Subcutaneous abdominal adipose tissue (tissue), 5 donors: ENCODE measurements around the gene CNNM1.

Source experiments
- H3K27ac ChIP-seq: one replicate; pipeline ENCODE4 v1.7.0; 2013; ENCODE audit warnings: low read depth, mild to moderate bottlenecking, inconsistent platforms, low read length, moderate library complexity
- H3K27me3 ChIP-seq, 5 donors: one replicate each; pipeline ENCODE4 v1.7.0; 2013; ENCODE audit warnings: low read length in 5 of 5, inconsistent platforms in 1 of 5; ENCODE audit not compliant: control insufficient read depth in 5 of 5, insufficient read depth in 4 of 5
- H3K36me3 ChIP-seq, 5 donors: one replicate each; pipeline ENCODE4 v1.7.0; 2013; ENCODE audit warnings: low read length in 5 of 5; ENCODE audit not compliant: control insufficient read depth in 5 of 5, insufficient read depth in 5 of 5
- H3K4me1 ChIP-seq, 5 donors: one replicate each; pipeline ENCODE4 v1.7.0; 2013; ENCODE audit warnings: low read length in 5 of 5, mild to moderate bottlenecking in 3 of 5, moderate library complexity in 1 of 5; ENCODE audit not compliant: control insufficient read depth in 5 of 5, insufficient read depth in 5 of 5
- H3K4me3 ChIP-seq, 5 donors: one replicate each; pipeline ENCODE4 v1.7.0; 2013; ENCODE audit warnings: low read length in 5 of 5, low read depth in 1 of 5
- H3K9ac ChIP-seq, 5 donors: one replicate each; pipeline ENCODE4 v1.7.0; 2013; ENCODE audit warnings: low read length in 5 of 5, mild to moderate bottlenecking in 4 of 5, moderate library complexity in 3 of 5
- H3K9me3 ChIP-seq, 5 donors: one replicate each; pipeline ENCODE4 v1.7.0; 2013; ENCODE audit warnings: low read length in 5 of 5; ENCODE audit not compliant: control insufficient read depth in 5 of 5
- donor health status: healthy.
- donor health status: healthy.
- donor health status: healthy.
- donor health status: healthy.
- donor health status: healthy.

CNNM1 gene

GRCh38 chr10:99422529-99423096 lies 93.5 kb downstream of the CNNM1 start:
- H3K27me3 ChIP-seq, result no peaks in the 10 kb centered on the region

GRCh38 chr10:99424656-99425055 lies 95.5 kb downstream of the CNNM1 start:
- Histone ChIP-seq H3K36me3 (peaks cover 10 to 32% (median 22%) of the 10 kb centered on the region in 5 donors), H3K27me3 (no peaks in the 10 kb centered on the region), H3K9me3 (no peaks in the 10 kb centered on the region), H3K4me3 (no peak overlapping the region), H3K4me1 (peaks cover 0 to 4% (median 3%) of the 10 kb centered on the region in 5 donors), H3K9ac (no peak overlapping the region), H3K27ac (no peak overlapping the region)

More at GRCh38 chr10:99422529-99423096, 93.5 kb downstream of the CNNM1 start:
- Histone ChIP-seq H3K9me3 (no peaks in the 10 kb centered on the region), H3K9ac (no peak overlapping the region), H3K36me3 (peaks cover 16 to 44% (median 33%) of the 10 kb centered on the region in 5 donors), H3K4me3 (no peak overlapping the region), H3K27ac (no peak overlapping the region), H3K4me1 (no peaks in the 10 kb centered on the region)

- H3K27ac ChIP-seq, result no peak overlapping the region
- no peaks in the 10 kb centered on the region for H3K9me3 ChIP-seq
- peaks cover 7 to 27% (median 16%) of the 10 kb centered on the region in 5 donors for H3K36me3 ChIP-seq
- H3K9ac ChIP-seq, result no peak overlapping the region
- no peaks in the 10 kb centered on the region for H3K27me3 ChIP-seq
- H3K4me3 ChIP-seq, result no peak overlapping the region
- H3K4me1 ChIP-seq, result peaks cover 0 to 9% (median 9%) of the 10 kb centered on the region in 5 donors
Measured at GRCh38 chr10:99425204-99425603, 96.0 kb downstream of the CNNM1 start.

GRCh38 chr10:99426689-99427088 lies 97.5 kb downstream of the CNNM1 start:
- H3K9me3 ChIP-seq, result no peaks in the 10 kb centered on the region
- H3K4me1 ChIP-seq, result peaks cover 0 to 20% (median 17%) of the 10 kb centered on the region in 5 donors
- H3K36me3 ChIP-seq, result peaks cover 6 to 16% (median 10%) of the 10 kb centered on the region in 5 donors
- no peak overlapping the region for H3K27ac ChIP-seq
- no peak overlapping the region for H3K9ac ChIP-seq
- H3K4me3 ChIP-seq, result no peak overlapping the region
- H3K27me3 ChIP-seq, result no peaks in the 10 kb centered on the region

GRCh38 chr10:99427566-99428190 lies 98.5 kb downstream of the CNNM1 start:
- Histone ChIP-seq H3K4me1 (peaks cover 0 to 27% (median 21%) of the 10 kb centered on the region in 5 donors), H3K27ac (no peak overlapping the region), H3K4me3 (no peak overlapping the region), H3K27me3 (no peaks in the 10 kb centered on the region), H3K9ac (no peak overlapping the region), H3K36me3 (peaks cover 6 to 16% (median 10%) of the 10 kb centered on the region in 5 donors), H3K9me3 (no peaks in the 10 kb centered on the region)

- Histone ChIP-seq H3K27ac (no peak overlapping the region), H3K27me3 (no peaks in the 10 kb centered on the region), H3K4me3 (peak overlapping the region; percentile 88 to 97 (median 92)), H3K36me3 (peaks cover 8 to 24% (median 13%) of the 10 kb centered on the region in 5 donors), H3K9ac (peak overlapping the region in 4 of 5 donors; percentile 43 to 92 (median 78)), H3K4me1 (peaks cover 0 to 27% (median 21%) of the 10 kb centered on the region in 5 donors), H3K9me3 (no peaks in the 10 kb centered on the region)
Measured at GRCh38 chr10:99429517-99430095, 100.5 kb downstream of the CNNM1 start.

- peaks cover 8 to 20% (median 12%) of the 10 kb centered on the region in 5 donors for H3K36me3 ChIP-seq
- no peaks in the 10 kb centered on the region for H3K27me3 ChIP-seq
- H3K27ac ChIP-seq, result peak overlapping the region; percentile 63
- peak overlapping the region; percentile 88 to 97 (median 92) for H3K4me3 ChIP-seq
- peaks cover 0 to 27% (median 21%) of the 10 kb centered on the region in 5 donors for H3K4me1 ChIP-seq
- H3K9ac ChIP-seq, result peak overlapping the region; percentile 20 to 92 (median 70)
- H3K9me3 ChIP-seq, result no peaks in the 10 kb centered on the region
Measured at GRCh38 chr10:99430116-99430450, 100.9 kb downstream of the CNNM1 start.

GRCh38 chr10:99430451-99431189 lies 101.5 kb downstream of the CNNM1 start, which contains the start of gene GOT1:
Gene GOT1 (minus strand): TSS chr10:99430624. CDS start chr10:99430565, 59 bp downstream.
- Histone ChIP-seq H3K4me1 (peaks cover 0 to 27% (median 21%) of the 10 kb centered on the region in 5 donors), H3K4me3 (peak within 1 kb of the TSS; percentile 88 to 97 (median 92)), H3K27me3 (no peaks in the 10 kb centered on the region), H3K9ac (peak within 1 kb of the TSS; percentile 74 to 92 (median 85)), H3K27ac (peak within 1 kb of the TSS; percentile 82), H3K9me3 (no peaks in the 10 kb centered on the region), H3K36me3 (peaks cover 4 to 14% (median 6%) of the 10 kb centered on the region in 5 donors)

GRCh38 chr10:99431190-99431760 lies 102.1 kb downstream of the CNNM1 start:
- peaks cover 2 to 9% (median 5%) of the 10 kb centered on the region in 5 donors for H3K36me3 ChIP-seq
- H3K27me3 ChIP-seq, result no peaks in the 10 kb centered on the region
- peaks cover 0 to 27% (median 21%) of the 10 kb centered on the region in 5 donors for H3K4me1 ChIP-seq
- H3K9me3 ChIP-seq, result no peaks in the 10 kb centered on the region
- H3K4me3 ChIP-seq, result peak overlapping the region; percentile 84 to 97 (median 91)
- H3K9ac ChIP-seq, result peak overlapping the region; percentile 74 to 85 (median 81)
- H3K27ac ChIP-seq, result peak overlapping the region; percentile 82
